GM18511 (cell line): ENCODE results near the gene C1QTNF3.
"Not testable (repeated sequence)": the region's sequence is repeated elsewhere in the genome, so short reads cannot be mapped to it uniquely, and the experiment has no call there.

ENCODE experiments used
- ATAC-seq: cut with Tn5 transposase; IDR thresholded peaks from one replicate; pipeline ENCODE4 v1.9.1; 2021; ENCODE audit warnings: mild to moderate bottlenecking, moderate library complexity; ENCODE audit not compliant: unreplicated experiment

Gene C1QTNF3, protein sequence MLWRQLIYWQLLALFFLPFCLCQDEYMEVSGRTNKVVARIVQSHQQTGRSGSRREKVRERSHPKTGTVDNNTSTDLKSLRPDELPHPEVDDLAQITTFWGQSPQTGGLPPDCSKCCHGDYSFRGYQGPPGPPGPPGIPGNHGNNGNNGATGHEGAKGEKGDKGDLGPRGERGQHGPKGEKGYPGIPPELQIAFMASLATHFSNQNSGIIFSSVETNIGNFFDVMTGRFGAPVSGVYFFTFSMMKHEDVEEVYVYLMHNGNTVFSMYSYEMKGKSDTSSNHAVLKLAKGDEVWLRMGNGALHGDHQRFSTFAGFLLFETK

GRCh38 chr5:34043099-34043876, at the start of gene C1QTNF3:
C1QTNF3 (minus strand) TSS chr5:34043213; CDS start chr5:34043125, 88 bp downstream.
- ATAC-seq: no peak

DNA sequence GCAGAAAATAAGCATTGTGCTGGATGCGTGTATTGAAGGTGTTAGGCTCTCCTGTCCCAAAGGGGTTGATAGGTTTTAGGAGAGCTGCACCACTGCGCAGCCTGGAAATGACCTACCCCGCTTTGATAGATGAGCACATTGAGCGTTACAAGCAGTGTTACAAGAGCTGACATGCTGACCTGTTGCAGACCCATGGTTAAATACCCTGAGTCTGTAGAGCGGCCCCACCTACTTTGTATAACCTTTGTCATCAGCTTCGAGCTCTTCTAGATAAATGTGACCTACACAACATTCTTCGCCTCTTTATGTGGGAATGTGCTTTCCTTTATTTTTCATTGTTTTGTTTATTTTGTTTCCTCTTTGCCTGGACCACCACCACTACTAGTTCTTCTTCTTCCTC, 48.0 kb upstream of the C1QTNF3 start:
- ATAC-seq: not testable (repeated sequence)

DNA sequence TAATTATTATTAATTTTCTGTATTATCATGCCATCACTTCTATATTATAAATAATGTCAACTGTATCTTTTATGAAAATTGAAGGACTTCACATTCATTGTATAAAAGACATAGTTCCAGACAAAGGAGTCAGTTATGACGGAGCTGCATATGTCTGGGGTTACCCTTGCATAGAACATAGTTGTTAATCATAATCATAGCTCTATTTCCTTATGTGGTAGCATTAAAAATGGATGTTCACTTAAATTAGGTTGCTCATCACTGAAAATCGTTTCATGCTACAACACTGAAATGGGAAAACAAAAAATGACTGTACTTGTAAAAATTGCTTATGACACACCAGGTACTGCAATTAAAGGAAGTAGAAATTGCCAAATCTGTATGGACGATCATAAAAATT, 46.8 kb upstream of the C1QTNF3 start:
- ATAC-seq: not testable (repeated sequence)

DNA sequence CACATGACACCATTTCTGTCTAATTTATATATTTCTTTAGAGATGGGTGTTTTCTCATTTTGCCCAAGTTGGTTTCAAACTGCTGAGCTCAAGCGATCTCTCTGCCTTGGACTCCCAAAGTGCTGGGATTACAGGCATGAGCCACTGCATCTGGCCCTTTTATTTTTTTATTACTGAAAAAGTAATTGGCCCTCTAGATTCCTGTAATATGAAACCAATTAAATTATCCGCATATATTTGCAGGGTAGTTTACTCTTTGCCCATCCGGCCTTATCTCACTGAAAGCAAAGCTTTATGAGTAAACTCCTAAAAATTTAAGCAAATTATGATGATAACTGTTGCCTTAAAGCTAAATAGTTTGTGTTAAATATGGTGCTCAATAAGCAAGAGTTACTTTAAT, 44.7 kb upstream of the C1QTNF3 start:
- ATAC-seq: not testable (repeated sequence)

GRCh38 chr5:34083898-34084297, 40.9 kb upstream of the C1QTNF3 start:
- ATAC-seq: not testable (repeated sequence)

- ATAC-seq: not testable (repeated sequence)
These were observed 36.5 kb upstream of the C1QTNF3 start for GRCh38 chr5:34079505-34079904.

- not testable (repeated sequence) for ATAC-seq
These were observed 34.6 kb upstream of the C1QTNF3 start for GRCh38 chr5:34077636-34078035.

DNA sequence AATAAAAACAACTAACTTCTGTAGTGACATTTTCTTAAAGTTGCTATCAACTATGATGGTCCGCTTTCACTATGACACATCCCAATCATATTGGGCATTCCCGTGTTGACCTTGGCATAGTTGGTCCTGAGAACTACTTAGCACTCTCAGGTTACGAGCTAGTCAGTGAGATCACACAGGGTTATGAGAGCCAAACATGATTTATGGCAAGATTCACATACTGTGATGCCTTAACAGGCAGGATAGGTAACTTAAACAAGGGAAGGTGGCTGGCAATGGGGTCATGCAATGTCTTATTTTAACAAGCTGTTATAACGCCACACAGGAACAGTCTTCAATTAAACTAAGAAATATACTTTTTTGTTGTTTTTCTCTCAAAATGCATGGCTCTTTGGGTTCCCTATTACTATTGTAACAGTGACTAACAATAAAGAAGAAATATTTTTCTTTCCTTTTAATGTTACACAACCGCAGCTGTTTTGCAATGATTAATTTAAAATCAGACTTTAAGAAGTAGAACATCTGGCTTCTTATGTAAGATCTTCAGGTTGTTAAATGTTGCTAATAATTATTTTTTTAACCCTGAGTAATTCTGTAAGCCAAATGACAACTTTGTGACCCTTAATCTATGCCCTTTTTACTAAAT, 33.8 kb upstream of the C1QTNF3 start:
- ATAC-seq: not testable (repeated sequence)

DNA sequence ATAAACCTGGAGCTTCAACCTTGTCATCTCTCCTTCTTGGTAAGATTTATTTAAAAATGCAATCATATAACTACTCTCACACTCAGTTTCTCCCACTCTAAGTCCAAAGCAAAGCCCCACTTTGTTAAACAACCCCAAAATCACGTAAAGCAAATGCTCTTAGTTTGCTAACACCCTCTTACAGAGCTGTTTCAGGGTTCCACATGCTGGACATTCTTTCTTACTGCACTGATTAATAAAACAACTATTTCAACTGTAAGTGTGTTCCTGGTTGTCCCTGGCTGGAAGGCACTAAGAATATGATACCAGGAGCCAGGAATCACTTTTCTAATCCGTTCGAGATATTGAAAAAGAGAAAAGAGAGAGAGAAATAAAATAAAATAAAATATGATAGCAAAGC, 31.5 kb upstream of the C1QTNF3 start:
- ATAC-seq: not testable (repeated sequence)

GRCh38 chr5:34074071-34074470, 31.1 kb upstream of the C1QTNF3 start:
- ATAC-seq: not testable (repeated sequence)

GRCh38 chr5:34070626-34071025, 27.6 kb upstream of the C1QTNF3 start:
- not testable (repeated sequence) for ATAC-seq

- ATAC-seq: no peak
These were observed 21.6 kb upstream of the C1QTNF3 start for GRCh38 chr5:34064656-34065055.

DNA sequence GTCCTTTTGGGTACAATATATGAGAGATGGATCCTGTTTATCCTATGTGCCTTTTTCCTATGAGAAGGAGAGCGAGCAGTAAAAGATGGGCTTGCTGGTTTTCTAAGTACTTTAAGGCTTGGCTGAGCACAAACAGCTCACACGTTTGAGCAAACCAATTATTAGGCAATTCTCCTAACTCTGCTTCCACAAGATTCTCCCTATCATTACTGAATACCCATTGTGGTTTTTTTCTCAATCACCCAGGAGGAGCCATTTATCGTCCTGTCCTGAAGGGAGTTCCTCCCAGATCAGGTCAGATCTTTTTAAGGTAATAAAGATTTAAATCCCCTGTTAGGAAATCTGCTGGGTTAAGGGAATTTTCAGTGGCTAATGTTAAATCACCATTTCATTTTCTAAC, 19.4 kb upstream of the C1QTNF3 start:
- ATAC-seq: no peak

GRCh38 chr5:34061993-34062392, 19.0 kb upstream of the C1QTNF3 start:
- ATAC-seq: no peak

GRCh38 chr5:34059977-34060376, 17.0 kb upstream of the C1QTNF3 start:
- ATAC-seq: no peak

- no peak for ATAC-seq
These were observed 15.5 kb upstream of the C1QTNF3 start for GRCh38 chr5:34058532-34058931.

- no peak for ATAC-seq
These were observed 14.6 kb upstream of the C1QTNF3 start for GRCh38 chr5:34057569-34057968.

GRCh38 chr5:34057118-34057517, 14.1 kb upstream of the C1QTNF3 start:
- no peak for ATAC-seq

- ATAC-seq: no peak
These were observed 12.7 kb upstream of the C1QTNF3 start for GRCh38 chr5:34055667-34056066.

DNA sequence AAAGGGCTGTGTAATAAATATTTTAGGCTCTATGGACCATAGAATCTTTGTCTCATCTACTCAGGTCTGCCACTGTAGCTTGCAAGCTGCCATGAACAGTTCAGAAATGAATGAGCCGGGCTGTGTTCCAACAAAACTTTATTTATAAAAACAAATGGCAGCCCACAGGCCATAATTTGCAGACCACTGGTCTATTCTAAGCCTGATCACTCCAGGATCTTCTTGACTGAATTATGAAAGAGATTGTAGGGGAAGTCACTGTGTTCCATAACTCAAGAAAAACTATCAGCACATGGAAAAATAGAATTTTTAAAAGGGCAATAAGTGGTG, 11.4 kb upstream of the C1QTNF3 start:
- ATAC-seq: no peak

DNA sequence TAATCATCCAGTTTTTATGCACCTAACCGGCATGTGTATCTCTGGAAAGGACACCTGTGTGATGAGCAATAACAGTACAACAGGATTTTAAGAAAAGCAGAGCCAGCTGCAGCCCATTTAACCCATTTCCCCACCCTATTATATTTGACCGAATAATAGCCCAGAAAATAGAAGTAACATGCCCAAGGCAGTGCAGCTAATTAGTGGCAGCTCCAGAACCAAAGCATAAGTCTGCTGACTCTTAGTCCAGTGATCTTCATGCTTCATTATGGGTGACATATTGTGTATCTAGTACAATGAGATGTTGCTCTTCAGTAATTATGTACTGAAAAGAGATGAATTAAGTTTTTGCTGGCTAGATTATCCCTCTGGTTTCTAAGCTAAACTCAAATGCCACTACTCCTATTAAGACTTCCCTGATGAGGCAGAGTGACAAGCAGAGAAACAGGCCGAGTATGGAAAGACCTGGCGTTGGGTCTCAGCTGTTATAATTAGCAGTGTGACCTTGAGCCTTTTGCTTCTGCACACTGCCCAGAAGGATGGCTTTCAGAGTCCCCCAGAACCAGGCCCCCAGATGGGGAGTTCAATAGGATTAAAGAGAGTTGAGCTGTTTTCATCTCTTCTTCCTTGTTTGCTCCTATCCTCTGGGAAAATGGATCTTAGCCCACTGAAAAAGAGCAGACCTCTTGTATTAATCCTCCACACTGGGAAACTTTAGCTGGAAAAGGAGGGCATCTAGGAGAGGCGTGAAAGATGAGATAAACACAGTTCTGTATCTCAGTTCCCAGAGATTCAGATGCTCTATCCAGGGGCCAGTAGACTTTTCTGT, 10.8 kb upstream of the C1QTNF3 start:
- no peak for ATAC-seq
